Lung microvascular endothelial cell (primary cell): ENCODE data around the gene THSD4. TPM values are rescaled to one million over a fixed set of nuclear protein-coding genes. Genes with fewer than 3 reads are reported as not detected.
"Not testable (repeated sequence)": the region's sequence is repeated elsewhere in the genome, so short reads cannot be mapped to it uniquely, and the experiment has no call there.

Experiments used
- DNase-seq, 2 donors: peaks; one replicate each; pipeline versions ENCODE4 v3.0.0 to v3.0.0-alpha.2; 2010; ENCODE audit warnings: low read depth in 2 of 2
- total RNA-seq: library from RNA; depleted of rRNA; stranded (reverse); fragments of >200 nt; gene quantifications from 2 replicates; pipeline ENCODE4 v1.2.1, GENCODE V29; 2014

THSD4 gene
- total RNA-seq, 1 donor from 2014 or later = 20.2 TPM

GRCh38 chr15:71374607-71375352 is 259.5 kb downstream of the THSD4 start:
- DNase-seq = peak; percentile 32 to 88

GRCh38 chr15:71375934-71376333 is 260.7 kb downstream of the THSD4 start:
- DNase-seq = no peak

GRCh38 chr15:71379893-71380292 is 264.6 kb downstream of the THSD4 start:
- no peak for DNase-seq

GRCh38 chr15:71380345-71380744 is 265.1 kb downstream of the THSD4 start:
- no peak for DNase-seq

- no peak for DNase-seq
Observed at GRCh38 chr15:71384501-71384900, 269.2 kb downstream of the THSD4 start.

- DNase-seq = peak; percentile 87 to 91
Observed at GRCh38 chr15:71385026-71385425, 269.8 kb downstream of the THSD4 start.

GRCh38 chr15:71385457-71385856 is 270.2 kb downstream of the THSD4 start:
- peak in 1 of 2 donors; percentile 18 for DNase-seq

- DNase-seq = no peak
Observed at GRCh38 chr15:71386005-71386404, 270.7 kb downstream of the THSD4 start.

- DNase-seq = peak; percentile 33 to 57
Observed at GRCh38 chr15:71386448-71387236, 271.4 kb downstream of the THSD4 start.

GRCh38 chr15:71387810-71388209 is 272.5 kb downstream of the THSD4 start:
- DNase-seq = no peak

- DNase-seq = peak in 1 of 2 donors; percentile 20
Observed at GRCh38 chr15:71390096-71390495, 274.8 kb downstream of the THSD4 start.

- DNase-seq = no peak
Observed at GRCh38 chr15:71391421-71392088, 276.3 kb downstream of the THSD4 start.

GRCh38 chr15:71392861-71393283 is 277.6 kb downstream of the THSD4 start:
- no peak for DNase-seq

- DNase-seq = no peak
Observed at GRCh38 chr15:71393383-71393782, 278.1 kb downstream of the THSD4 start.

- DNase-seq = no peak
Observed at GRCh38 chr15:71396536-71397125, 281.4 kb downstream of the THSD4 start.

GRCh38 chr15:71397377-71397776 is 282.1 kb downstream of the THSD4 start:
- no peak for DNase-seq

- no peak for DNase-seq
Observed at GRCh38 chr15:71400294-71400693, 285.0 kb downstream of the THSD4 start.

GRCh38 chr15:71401728-71402127 is 286.5 kb downstream of the THSD4 start:
- not testable (repeated sequence) for DNase-seq

- peak; percentile 39 to 53 for DNase-seq
Observed at GRCh38 chr15:71409541-71409940, 294.3 kb downstream of the THSD4 start.

- no peak for DNase-seq
Observed at GRCh38 chr15:71410347-71410746, 295.1 kb downstream of the THSD4 start.
